H1 (cell line): ENCODE results near the gene SLC22A3. TPM values are rescaled to one million over a fixed set of nuclear protein-coding genes. Genes with fewer than 3 reads are reported as not detected.

Experiments
- CTCF ChIA-PET: fragments of 300-600 bp; sonication (Branson Sonifier 250); formaldehyde crosslinking; loops from one replicate; lab custom pipeline; 2021; ENCODE audit not compliant: partially characterized antibody; lab: Charles Lee
- POLR2A ChIA-PET: fragments of 300-600 bp; sonication (Branson Sonifier 250); formaldehyde crosslinking; loops from one replicate; lab custom pipeline; 2021; ENCODE audit warnings: inconsistent platforms; ENCODE audit not compliant: partially characterized antibody; lab: Charles Lee
- DNase-seq, 2 experiments: peaks; one replicate each; pipeline versions ENCODE4 v3.0.0 to v3.0.0-alpha.2; 2010 to 2022; ENCODE audit warnings: low spot score in 2 of 2, low read depth in 1 of 2, mixed read lengths in 1 of 2
- FAIRE-seq: peaks from 2 replicates; lab custom pipeline; 2011; peaks lifted over from hg19 to GRCh38; lab: Jason Lieb, UNC
- H2AFZ ChIP-seq: 2 replicates; pipeline ENCODE4 v1.8.1; 2012; ENCODE audit warnings: low read length, inconsistent platforms
- H2AK5ac ChIP-seq: 2 replicates; pipeline ENCODE4 v1.6.1; 2013; ENCODE audit warnings: low read depth, low read length
- H2BK120ac ChIP-seq: replicated peaks from 2 replicates; pipeline ENCODE3; 2013; ENCODE audit warnings: low read depth, low read length, inconsistent platforms
- H2BK12ac ChIP-seq: 2 replicates; pipeline ENCODE4 v1.6.1; 2013; ENCODE audit warnings: low read depth, low read length
- H2BK15ac ChIP-seq: 2 replicates; pipeline ENCODE4 v1.6.1; 2013; ENCODE audit warnings: low read length
- H2BK20ac ChIP-seq: 2 replicates; pipeline ENCODE4 v1.6.1; 2013; ENCODE audit warnings: low read length
- H2BK5ac ChIP-seq: 2 replicates; pipeline ENCODE4 v1.6.1; 2013; ENCODE audit warnings: low read depth, low read length
- H3K14ac ChIP-seq: 2 replicates; pipeline ENCODE4 v1.6.1; 2013; ENCODE audit warnings: inconsistent platforms; ENCODE audit not compliant: insufficient read length
- H3K18ac ChIP-seq: 2 replicates; pipeline ENCODE4 v1.6.1; 2013; ENCODE audit warnings: low read length; ENCODE audit errors: extremely low read depth
- H3K23ac ChIP-seq: 2 replicates; pipeline ENCODE4 v1.6.1; 2013; ENCODE audit warnings: inconsistent platforms; ENCODE audit not compliant: insufficient read length
- H3K23me2 ChIP-seq: 2 replicates; pipeline ENCODE4 v1.6.1; 2013; ENCODE audit warnings: low read depth, low read length
- H3K27ac ChIP-seq: 2 replicates; pipeline ENCODE4 v1.6.1; 2011; ENCODE audit warnings: low read depth, low read length, inconsistent platforms
- H3K27me3 ChIP-seq, 4 experiments: replicated peaks in 1 of 4; 1 replicate in 1 of 4; 2 replicates in 3 of 4; pipeline versions ENCODE4 v1.6.1 to v1.8.1; 2011 to 2013; ENCODE audit warnings: low read length in 3 of 4, mild to moderate bottlenecking in 3 of 4, inconsistent platforms in 2 of 4, mixed read lengths in 2 of 4, moderate library complexity in 1 of 4; ENCODE audit not compliant: control insufficient read depth in 3 of 4, insufficient read depth in 3 of 4; ENCODE audit errors: extremely low read depth in 1 of 4
- H3K36me3 ChIP-seq, 4 experiments: 2 replicates each; pipeline versions ENCODE4 v1.6.1 to v1.8.1; 2011 to 2013; ENCODE audit warnings: mild to moderate bottlenecking in 4 of 4, low read length in 3 of 4, moderate library complexity in 2 of 4, control low read depth in 1 of 4, inconsistent platforms in 1 of 4; ENCODE audit not compliant: insufficient read depth in 4 of 4, control insufficient read depth in 2 of 4
- H3K4ac ChIP-seq: replicated peaks from 2 replicates; pipeline ENCODE3; 2013; ENCODE audit warnings: low read length, low read depth, mixed read lengths, inconsistent platforms; ENCODE audit not compliant: insufficient read length
- H3K4me1 ChIP-seq, 4 experiments: replicated peaks in 1 of 4; 1 replicate in 1 of 4; 2 replicates in 3 of 4; pipeline versions ENCODE4 v1.6.1 to v1.8.1; 2011 to 2013; ENCODE audit warnings: low read length in 3 of 4, inconsistent platforms in 2 of 4, mixed read lengths in 1 of 4; ENCODE audit not compliant: insufficient read depth in 4 of 4, control insufficient read depth in 3 of 4
- H3K4me2 ChIP-seq, 2 experiments: 2 replicates each; pipeline versions ENCODE4 v1.6.1 to v1.8.1; 2011 to 2013; ENCODE audit warnings: low read depth in 2 of 2, low read length in 2 of 2, control low read depth in 1 of 2, inconsistent platforms in 1 of 2, mild to moderate bottlenecking in 1 of 2; ENCODE audit not compliant: insufficient read depth in 1 of 2
- H3K4me3 ChIP-seq, 4 experiments: fragments of 200-600, 300-600 bp in 1 of 4; sonication (generic), shearing (Covaris generic), sonication (Bioruptor Twin) in 1 of 4; 2 replicates each; pipeline versions ENCODE4 v1.5.1 to v1.8.1; 2011 to 2016; ENCODE audit warnings: low read length in 4 of 4, low read depth in 3 of 4, control low read depth in 2 of 4, inconsistent platforms in 2 of 4, mild to moderate bottlenecking in 2 of 4, mixed read lengths in 1 of 4, moderate library complexity in 1 of 4; ENCODE audit not compliant: insufficient read depth in 2 of 4; ENCODE audit errors: extremely low read depth in 1 of 4
- H3K56ac ChIP-seq: replicated peaks from 2 replicates; pipeline ENCODE3; 2013; ENCODE audit warnings: low read depth, mild to moderate bottlenecking, mixed read lengths, low read length, inconsistent platforms; ENCODE audit not compliant: insufficient read length
- H3K79me1 ChIP-seq: 2 replicates; pipeline ENCODE4 v1.6.1; 2013; ENCODE audit warnings: low read depth, low read length, control low read depth
- H3K79me2 ChIP-seq, 2 experiments: 2 replicates each; pipeline versions ENCODE4 v1.6.1 to v1.8.1; 2012 to 2013; ENCODE audit warnings: low read length in 2 of 2, mild to moderate bottlenecking in 2 of 2, inconsistent platforms in 1 of 2; ENCODE audit not compliant: insufficient read depth in 2 of 2, control insufficient read depth in 1 of 2
- H3K9ac ChIP-seq, 4 experiments: replicated peaks in 1 of 4; 1 replicate in 1 of 4; 2 replicates in 3 of 4; pipeline versions ENCODE4 v1.6.1 to v1.8.1; 2011 to 2013; ENCODE audit warnings: low read depth in 3 of 4, low read length in 3 of 4, control low read depth in 2 of 4, mild to moderate bottlenecking in 2 of 4, moderate library complexity in 2 of 4, inconsistent platforms in 1 of 4; ENCODE audit errors: extremely low read depth in 1 of 4
- H3K9me3 ChIP-seq, 2 experiments: 2 replicates each; pipeline versions ENCODE4 v1.6.1 to v1.8.1; 2012 to 2013; ENCODE audit warnings: mild to moderate bottlenecking in 2 of 2, moderate library complexity in 2 of 2, control low read depth in 1 of 2, inconsistent platforms in 1 of 2, low read depth in 1 of 2, low read length in 1 of 2, mixed read lengths in 1 of 2; ENCODE audit not compliant: insufficient read depth in 2 of 2
- H4K20me1 ChIP-seq, 2 experiments: replicated peaks in 1 of 2; 2 replicates each; pipeline versions ENCODE3 to v1.8.1; 2011 to 2013; ENCODE audit warnings: inconsistent platforms in 2 of 2, low read length in 2 of 2, mild to moderate bottlenecking in 1 of 2; ENCODE audit not compliant: insufficient read depth in 2 of 2, control insufficient read depth in 1 of 2
- H4K5ac ChIP-seq: 2 replicates; pipeline ENCODE4 v1.6.1; 2013; ENCODE audit warnings: low read length, low read depth, mixed read lengths, inconsistent platforms; ENCODE audit not compliant: insufficient read length
- H4K8ac ChIP-seq: 2 replicates; pipeline ENCODE4 v1.8.0; 2013; ENCODE audit warnings: mild to moderate bottlenecking, moderate library complexity, low read length, inconsistent platforms; ENCODE audit not compliant: insufficient read depth; ENCODE audit errors: extremely low read depth
- H4K91ac ChIP-seq: replicated peaks from 2 replicates; pipeline ENCODE3; 2013; ENCODE audit warnings: low read length, mixed read lengths, inconsistent platforms; ENCODE audit not compliant: insufficient read length
- POU5F1 ChIP-seq: IDR thresholded peaks from 2 replicates; pipeline ENCODE4 v1.6.1; 2011; ENCODE audit warnings: low read depth, mild to moderate bottlenecking, low read length, moderate library complexity
- RAD21 ChIP-seq, 2 experiments: IDR thresholded peaks in 1 of 2; conservative IDR thresholded peaks in 1 of 2; 2 replicates each; pipeline ENCODE4 v1.6.1; 2011; ENCODE audit warnings: low read depth in 2 of 2, low read length in 2 of 2, improper control_type of control experiment in 1 of 2, inconsistent platforms in 1 of 2, mild to moderate bottlenecking in 1 of 2, moderate library complexity in 1 of 2
- SIX5 ChIP-seq: IDR thresholded peaks from 2 replicates; pipeline ENCODE4 v1.6.1; 2011; ENCODE audit warnings: mild to moderate bottlenecking, low read depth, low read length
- SP1 ChIP-seq: IDR thresholded peaks from 2 replicates; pipeline ENCODE4 v1.6.1; 2011; ENCODE audit warnings: low read depth, low read length
- WGBS, 2 experiments: shearing (Covaris generic) in 1 of 2; methylation state at CpG; one replicate each; pipeline versions ENCODE4 v1.1.6 to v1.1.7; 2013 to 2015; ENCODE audit warnings: low lambda C conversion rate in 2 of 2, mixed read lengths in 2 of 2, inconsistent platforms in 1 of 2, low coverage in 1 of 2, missing lambda C conversion rate in 1 of 2; ENCODE audit not compliant: insufficient replicate concordance in 2 of 2, insufficient coverage in 1 of 2, insufficient read length in 1 of 2; ENCODE audit errors: extremely low coverage in 1 of 2, missing lambda C conversion rate in 1 of 2; 5-methylcytosine and 5-hydroxymethylcytosine counted together
- polyA plus RNA-seq, 7 experiments: library from polyadenylated mRNA; depleted of rRNA in 3 of 7; stranded (reverse) in 5 of 7; unstranded in 2 of 7; fragments of >200 nt in 5 of 7; fragments of 200-250 nt in 2 of 7; gene quantifications; 1 replicate in 5 of 7; 2 replicates in 1 of 7; 4 replicates in 1 of 7; pipeline versions ENCODE4 v1.2.1 to v1.2.3, GENCODE V29; 2011 to 2013; ENCODE audit warnings: missing spikeins in 2 of 7, mixed read lengths in 2 of 7
- total RNA-seq: library from RNA; stranded (reverse); fragmentation: NEBNext Ultra II Directional; extraction: Animal tissue kit (Norgen Biotek cat#: 25700); gene quantifications from 2 replicates; pipeline ENCODE4 v1.2.1, GENCODE V29; 2021
- TF ChIP-seq, protein P1 (sequence below), 3 experiments: IDR thresholded peaks; 1 replicate in 2 of 3; 2 replicates in 1 of 3; pipeline versions ENCODE4 v1.5.1 to v1.6.1; 2011; ENCODE audit warnings: low read length in 3 of 3, mild to moderate bottlenecking in 3 of 3, inconsistent platforms in 2 of 3, low read depth in 1 of 3, moderate library complexity in 1 of 3; ENCODE audit not compliant: insufficient read depth in 1 of 3; ENCODE audit errors: control extremely low read depth in 1 of 3

SLC22A3 gene
- total and polyA plus RNA-seq, 2 of the 8 experiments (the other 6 are each of a cell fraction or from before 2014, with no cell fraction given) = 1.0 to 2.9 TPM

DNA sequence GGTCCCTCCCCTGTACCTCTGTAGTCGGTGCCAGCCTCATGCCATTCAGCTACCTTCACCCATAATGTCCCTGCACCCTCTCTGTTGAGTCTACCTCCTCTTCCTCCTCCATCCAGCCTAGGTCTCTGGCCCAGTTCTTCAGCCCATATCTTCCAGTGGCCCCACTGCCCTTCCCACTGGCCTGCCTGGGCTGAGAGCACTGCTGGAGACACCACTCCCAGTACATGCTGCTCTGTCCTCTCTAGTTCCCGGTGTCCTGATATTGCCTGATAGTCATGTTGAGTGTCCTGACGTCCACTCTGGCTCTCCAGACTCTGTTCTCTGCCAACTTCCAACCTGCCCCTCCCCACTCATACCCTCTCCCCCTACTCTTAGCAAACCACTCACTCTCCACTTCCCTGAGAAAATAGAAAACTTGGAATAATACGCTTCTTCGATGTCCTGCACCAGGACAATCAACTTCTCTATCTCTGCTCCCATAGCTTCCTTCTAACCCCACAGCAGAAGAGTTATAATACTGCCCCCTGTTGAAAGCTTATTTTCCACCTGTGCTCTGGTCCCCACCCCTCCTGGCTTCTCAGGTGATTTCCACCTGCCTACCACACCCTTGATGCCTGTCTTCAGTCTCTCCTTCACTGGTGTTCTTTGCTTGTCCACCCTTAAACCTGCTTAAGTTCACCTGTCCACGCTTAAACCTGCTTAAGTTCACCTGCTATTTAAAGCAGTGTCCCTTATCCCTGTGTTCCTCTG is 19.8 kb downstream of the SLC22A3 start:
- no peak overlapping the region for H2BK15ac ChIP-seq
- no peak overlapping the region for H3K27ac ChIP-seq
- H2AK5ac ChIP-seq = 0 out of 2 replicates have a peak overlapping the region, but pooled peaks have one; percentile 8
- H4K91ac ChIP-seq = peak overlapping the region; percentile 54
- no peak overlapping the region for H3K18ac ChIP-seq
- H2BK5ac ChIP-seq = no peak overlapping the region
- H4K8ac ChIP-seq = no peak overlapping the region
- no peak overlapping the region for H3K23ac ChIP-seq
- no peak overlapping the region for H2AFZ ChIP-seq
- no peaks in the 10 kb centered on the region for H3K79me2 ChIP-seq
- CTCF ChIA-PET = interaction anchor here (0.6 to 3.0 kb wide), 9 partner anchors 9 to 323 kb away, joined by 3 to 8 read pairs (median 4); no protein-coding TSS in a partner anchor
- no peak overlapping the region for H3K4me2 ChIP-seq
- H3K23me2 ChIP-seq = no peaks in the 10 kb centered on the region
- H3K56ac ChIP-seq = no peak overlapping the region
- no peak overlapping the region for H3K4me3 ChIP-seq
- no peaks in the 10 kb centered on the region for H3K27me3 ChIP-seq
- H3K79me1 ChIP-seq = no peaks in the 10 kb centered on the region
- no peak overlapping the region for H3K4ac ChIP-seq
- H4K5ac ChIP-seq = no peak overlapping the region
- TF ChIP-seq SP1 (no peak), RAD21 (IDR thresholded peaks at IDR 0.05 in 1 of 2, conservative IDR thresholded peaks at IDR 0.05 in 1 of 2; ENCODE audit: low read depth in 2 of 2, low read length in 2 of 2) (peak; percentile 18 to 32; a peak in 3 of 4 replicates), POU5F1 (no peak), SIX5 (no peak)
- TF ChIP-seq, protein P1, sequence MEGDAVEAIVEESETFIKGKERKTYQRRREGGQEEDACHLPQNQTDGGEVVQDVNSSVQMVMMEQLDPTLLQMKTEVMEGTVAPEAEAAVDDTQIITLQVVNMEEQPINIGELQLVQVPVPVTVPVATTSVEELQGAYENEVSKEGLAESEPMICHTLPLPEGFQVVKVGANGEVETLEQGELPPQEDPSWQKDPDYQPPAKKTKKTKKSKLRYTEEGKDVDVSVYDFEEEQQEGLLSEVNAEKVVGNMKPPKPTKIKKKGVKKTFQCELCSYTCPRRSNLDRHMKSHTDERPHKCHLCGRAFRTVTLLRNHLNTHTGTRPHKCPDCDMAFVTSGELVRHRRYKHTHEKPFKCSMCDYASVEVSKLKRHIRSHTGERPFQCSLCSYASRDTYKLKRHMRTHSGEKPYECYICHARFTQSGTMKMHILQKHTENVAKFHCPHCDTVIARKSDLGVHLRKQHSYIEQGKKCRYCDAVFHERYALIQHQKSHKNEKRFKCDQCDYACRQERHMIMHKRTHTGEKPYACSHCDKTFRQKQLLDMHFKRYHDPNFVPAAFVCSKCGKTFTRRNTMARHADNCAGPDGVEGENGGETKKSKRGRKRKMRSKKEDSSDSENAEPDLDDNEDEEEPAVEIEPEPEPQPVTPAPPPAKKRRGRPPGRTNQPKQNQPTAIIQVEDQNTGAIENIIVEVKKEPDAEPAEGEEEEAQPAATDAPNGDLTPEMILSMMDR (IDR thresholded peaks at IDR 0.05; ENCODE audit: control extremely low read depth in 1 of 3, insufficient read depth in 1 of 3, low read depth in 1 of 3, low read length in 3 of 3) = peak in 1 of 3 experiments; percentile 24; a peak in 1 of 4 replicates
- TF ChIP-seq, all 59 proteins: peak for 2
- Histone ChIP-seq H3K4me1 (peaks cover 0 to 4% (median 0%) of the 10 kb centered on the region in 4 experiments; a peak in 1 of 7 replicates), H2BK120ac (no peak overlapping the region), H2BK20ac (no peak overlapping the region), H3K9me3 (no peaks in the 10 kb centered on the region), H3K36me3 (no peaks in the 10 kb centered on the region), H4K20me1 (no peaks in the 10 kb centered on the region), H3K14ac (no peak overlapping the region), H2BK12ac (0 out of 2 replicates have a peak overlapping the region, but pooled peaks have one; percentile 75), H3K9ac (no peak overlapping the region)
- no peak for FAIRE-seq
- DNase-seq = no peak
- POLR2A ChIA-PET = no interaction called here
- 88% methylated on average over 6 of the region's 6 CpGs; no CpG with 5 or more reads in 1 of the 2 experiments for WGBS, 2 experiments
